Suprapubic skin (tissue), 4 donors: Measurements from ENCODE around the gene HELZ. TPM values are rescaled to one million over a fixed set of nuclear protein-coding genes. Genes with fewer than 3 reads are reported as not detected.

Experiments used
- DNase-seq, 2 donors: peaks; one replicate each; pipeline ENCODE4 v3.0.0-alpha.2; 2019; ENCODE audit warnings: low spot score in 2 of 2
- H3K27ac ChIP-seq: fragments of 200-600 bp; sonication (generic); one replicate; pipeline ENCODE4 v1.5.1; 2019
- H3K27me3 ChIP-seq: fragments of 200-600 bp; sonication (generic); one replicate; pipeline ENCODE4 v1.5.1; 2019
- H3K36me3 ChIP-seq: fragments of 200-600 bp; sonication (generic); one replicate; pipeline ENCODE4 v1.5.1; 2019
- H3K4me1 ChIP-seq: fragments of 200-600 bp; sonication (generic); one replicate; pipeline ENCODE4 v1.5.1; 2019
- H3K4me3 ChIP-seq: fragments of 200-600 bp; sonication (generic); one replicate; pipeline ENCODE4 v1.5.1; 2019; ENCODE audit warnings: mild to moderate bottlenecking
- H3K9me3 ChIP-seq: fragments of 200-600 bp; sonication (generic); one replicate; pipeline ENCODE4 v1.5.1; 2019
- EP300 ChIP-seq: sonication (generic); formaldehyde crosslinking; IDR thresholded peaks from one replicate; pipeline ENCODE4 v1.6.1; 2017; ENCODE audit warnings: antibody characterized with exemption
- POLR2A ChIP-seq, 2 donors: fragments of 450-650 bp; IDR thresholded peaks; one replicate each; pipeline ENCODE4 v1.6.1; 2017; ENCODE audit warnings: antibody characterized with exemption in 2 of 2, mild to moderate bottlenecking in 2 of 2, moderate library complexity in 2 of 2
- POLR2AphosphoS5 ChIP-seq, 3 donors: sonication (generic); formaldehyde crosslinking; IDR thresholded peaks; one replicate each; pipeline ENCODE4 v1.6.1; 2017; ENCODE audit warnings: antibody characterized with exemption in 3 of 3
- WGBS: methylation state at CpG from one replicate; pipeline ENCODE4 v1.1.5; 2018; 5-methylcytosine and 5-hydroxymethylcytosine counted together
- total RNA-seq, 4 donors: library from RNA; depleted of rRNA; stranded (reverse); fragments of >200 nt; gene quantifications; one replicate each; pipeline ENCODE4 v1.1.0, GENCODE V29; 2016
- TF ChIP-seq, protein P1 (sequence below), 2 donors: fragments of 200-600 bp in 1 of 2; fragments of 450-650 bp in 1 of 2; sonication (generic) in 1 of 2; IDR thresholded peaks; one replicate each; pipeline ENCODE4 v1.5.1; 2016 to 2019; ENCODE audit warnings: antibody characterized with exemption in 2 of 2, mild to moderate bottlenecking in 1 of 2, moderate library complexity in 1 of 2

The HELZ gene
- total RNA-seq, 4 donors from 2014 or later: 30.9 to 88.5 (median 36.7) TPM

DNA sequence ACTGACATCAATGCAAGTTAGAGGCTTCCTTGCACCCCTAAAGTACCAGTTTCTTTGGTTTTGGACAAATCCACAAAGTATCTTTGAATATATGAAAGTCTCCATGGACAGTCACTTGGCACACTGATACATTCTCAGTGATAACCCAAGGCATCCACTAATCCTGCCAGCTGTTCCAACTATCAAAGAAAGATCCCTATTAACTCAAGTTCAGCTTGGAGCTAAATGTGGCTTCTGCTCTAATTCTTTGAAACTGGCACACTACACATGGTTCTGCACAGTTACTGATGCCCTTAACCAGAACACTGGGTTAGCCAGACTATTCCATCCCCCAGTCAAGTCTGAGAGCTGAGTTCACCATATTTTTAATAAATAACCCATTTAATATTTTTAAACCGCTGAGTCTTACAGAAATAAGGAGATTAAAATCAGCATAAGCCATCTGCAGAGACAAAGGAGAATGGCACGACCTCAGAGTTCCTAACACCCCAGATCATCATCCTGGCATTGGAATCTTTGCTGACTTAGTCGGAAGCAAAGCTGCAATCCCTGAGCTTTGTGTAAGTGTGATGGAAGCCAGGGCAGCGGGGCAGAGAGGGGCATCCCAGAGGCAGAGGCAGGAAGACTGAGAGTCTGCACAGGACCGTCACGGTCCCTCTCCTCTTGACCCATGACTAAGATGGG lies 194.4 kb downstream of the HELZ start:
- Histone ChIP-seq H3K27me3 (peaks cover 5% of the 10 kb centered on the region), H3K36me3 (no peaks in the 10 kb centered on the region), H3K4me1 (no peaks in the 10 kb centered on the region), H3K9me3 (peaks cover 13% of the 10 kb centered on the region), H3K4me3 (no peak overlapping the region), H3K27ac (no peak overlapping the region)
- WGBS: 89% methylated on average over 6 of the region's 6 CpGs
- TF ChIP-seq EP300 (no peak), POLR2A (IDR thresholded peaks at IDR 0.05) (no peak), POLR2AphosphoS5 (IDR thresholded peaks at IDR 0.05) (no peak)
- no peak for DNase-seq

DNA sequence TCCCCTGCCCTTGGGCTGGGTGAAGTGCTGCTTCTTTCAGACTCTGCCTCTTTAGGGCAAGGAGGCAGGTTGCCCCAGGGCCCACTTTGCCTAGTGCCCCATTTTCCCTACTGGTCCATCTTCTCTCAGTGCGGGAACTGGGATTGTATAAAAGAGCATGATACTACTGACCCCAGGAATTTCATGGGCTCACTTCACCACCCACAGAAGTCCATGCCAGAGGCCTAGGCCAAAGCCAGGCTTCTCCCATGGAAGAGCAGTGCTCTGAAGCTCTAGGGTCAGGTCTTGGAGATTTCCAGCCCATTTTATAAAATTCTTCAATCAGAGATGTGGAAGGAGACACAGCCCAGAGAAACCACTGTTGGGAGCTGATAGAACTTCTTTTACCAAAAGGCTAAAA lies 194.9 kb downstream of the HELZ start:
- Histone ChIP-seq H3K4me1 (no peaks in the 10 kb centered on the region), H3K4me3 (no peak overlapping the region), H3K27ac (no peak overlapping the region), H3K27me3 (peaks cover 5% of the 10 kb centered on the region), H3K9me3 (peaks cover 13% of the 10 kb centered on the region), H3K36me3 (no peaks in the 10 kb centered on the region)
- no peak for DNase-seq
- TF ChIP-seq POLR2AphosphoS5 (IDR thresholded peaks at IDR 0.05) (no peak), EP300 (no peak)
- TF ChIP-seq, protein P1, sequence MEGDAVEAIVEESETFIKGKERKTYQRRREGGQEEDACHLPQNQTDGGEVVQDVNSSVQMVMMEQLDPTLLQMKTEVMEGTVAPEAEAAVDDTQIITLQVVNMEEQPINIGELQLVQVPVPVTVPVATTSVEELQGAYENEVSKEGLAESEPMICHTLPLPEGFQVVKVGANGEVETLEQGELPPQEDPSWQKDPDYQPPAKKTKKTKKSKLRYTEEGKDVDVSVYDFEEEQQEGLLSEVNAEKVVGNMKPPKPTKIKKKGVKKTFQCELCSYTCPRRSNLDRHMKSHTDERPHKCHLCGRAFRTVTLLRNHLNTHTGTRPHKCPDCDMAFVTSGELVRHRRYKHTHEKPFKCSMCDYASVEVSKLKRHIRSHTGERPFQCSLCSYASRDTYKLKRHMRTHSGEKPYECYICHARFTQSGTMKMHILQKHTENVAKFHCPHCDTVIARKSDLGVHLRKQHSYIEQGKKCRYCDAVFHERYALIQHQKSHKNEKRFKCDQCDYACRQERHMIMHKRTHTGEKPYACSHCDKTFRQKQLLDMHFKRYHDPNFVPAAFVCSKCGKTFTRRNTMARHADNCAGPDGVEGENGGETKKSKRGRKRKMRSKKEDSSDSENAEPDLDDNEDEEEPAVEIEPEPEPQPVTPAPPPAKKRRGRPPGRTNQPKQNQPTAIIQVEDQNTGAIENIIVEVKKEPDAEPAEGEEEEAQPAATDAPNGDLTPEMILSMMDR (IDR thresholded peaks at IDR 0.05): no peak
- 100% methylated on average over 1 of the region's 1 CpG for WGBS

DNA sequence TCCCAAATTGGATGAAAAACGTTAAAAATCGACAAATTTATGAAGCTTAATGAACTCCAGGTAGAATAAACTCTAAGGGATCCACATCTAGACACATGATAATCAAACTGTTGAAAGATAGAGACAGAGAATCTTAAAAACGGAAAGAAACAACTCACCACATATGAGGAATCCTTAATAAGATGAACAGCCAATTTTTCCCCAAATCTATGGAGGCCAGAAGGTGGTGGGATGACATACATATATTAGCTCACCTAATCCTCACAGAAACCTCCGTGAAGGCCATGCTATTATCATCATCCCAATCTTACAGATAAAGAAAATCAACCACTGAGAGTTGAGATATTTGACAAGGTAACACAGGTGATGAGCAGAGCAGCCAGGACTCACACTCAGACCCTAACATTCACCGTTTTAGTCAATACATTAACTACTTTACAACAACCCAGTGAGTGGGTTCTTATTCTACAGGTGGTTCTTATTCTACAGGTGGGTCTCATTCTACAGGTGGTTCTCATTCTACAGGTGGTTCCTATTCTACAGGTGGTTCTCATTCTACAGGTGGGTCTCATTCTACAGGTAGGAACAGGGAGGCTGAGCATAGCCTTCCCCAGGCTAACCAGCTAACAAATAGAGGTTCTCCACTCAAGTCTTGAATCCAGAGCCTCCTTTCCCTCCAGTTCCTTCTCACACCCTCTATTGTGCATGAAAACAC lies 195.8 kb downstream of the HELZ start:
- Histone ChIP-seq H3K9me3 (peaks cover 13% of the 10 kb centered on the region), H3K4me3 (no peak overlapping the region), H3K4me1 (no peaks in the 10 kb centered on the region), H3K27me3 (peaks cover 5% of the 10 kb centered on the region), H3K27ac (no peak overlapping the region), H3K36me3 (no peaks in the 10 kb centered on the region)
- DNase-seq: no peak
- TF ChIP-seq, protein P1 (IDR thresholded peaks at IDR 0.05): no peak
- TF ChIP-seq EP300: no peak
- TF ChIP-seq POLR2AphosphoS5 (IDR thresholded peaks at IDR 0.05): no peak
- TF ChIP-seq POLR2A (IDR thresholded peaks at IDR 0.05): no peak
- WGBS: 83% methylated on average over 5 of the region's 5 CpGs

DNA sequence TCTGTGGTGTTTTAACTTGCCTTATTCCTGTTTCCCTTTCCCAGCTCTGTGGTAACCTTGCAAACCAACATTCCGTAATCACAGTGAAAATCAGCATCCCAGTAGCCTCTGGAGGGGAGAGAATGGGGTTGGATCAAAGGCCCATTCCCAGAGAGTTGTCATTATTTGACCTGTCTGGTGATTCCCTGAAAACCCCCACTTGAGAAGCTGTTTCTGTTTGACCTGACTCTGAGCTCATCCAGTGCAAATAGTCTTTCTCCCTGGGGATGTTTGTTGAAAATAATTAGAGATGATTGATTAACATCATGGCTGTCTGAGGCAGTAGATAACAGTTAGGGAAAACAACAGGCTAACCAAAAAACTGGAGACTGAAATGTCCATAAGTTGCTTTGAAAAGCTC lies 197.6 kb downstream of the HELZ start:
- Histone ChIP-seq H3K4me3 (no peak overlapping the region), H3K4me1 (no peaks in the 10 kb centered on the region), H3K36me3 (no peaks in the 10 kb centered on the region), H3K9me3 (peaks cover 13% of the 10 kb centered on the region), H3K27ac (no peak overlapping the region), H3K27me3 (peaks cover 5% of the 10 kb centered on the region)
- TF ChIP-seq POLR2AphosphoS5 (IDR thresholded peaks at IDR 0.05) (no peak), POLR2A (IDR thresholded peaks at IDR 0.05) (no peak)
- WGBS: 61% methylated on average over 1 of the region's 1 CpG
- no peak for DNase-seq

DNA sequence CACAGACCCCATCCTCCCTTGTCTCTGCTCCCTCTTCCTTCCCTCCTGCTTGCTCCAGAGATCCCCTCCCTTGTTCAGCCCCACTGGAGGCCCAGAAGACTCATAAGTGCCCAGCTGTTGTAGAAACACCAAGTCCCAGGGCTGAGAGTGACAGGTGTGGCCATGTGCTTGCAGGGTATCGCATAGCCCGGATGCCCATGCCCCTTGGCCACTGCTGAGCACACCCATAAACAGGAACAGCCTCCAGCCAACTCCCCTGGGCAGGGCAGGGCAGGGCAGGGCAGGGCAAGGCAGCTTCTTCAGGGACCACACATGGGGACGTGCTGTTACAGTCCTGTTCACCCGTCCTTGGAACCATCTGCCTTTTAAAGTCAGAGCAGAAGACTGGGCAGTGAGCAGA lies 198.6 kb downstream of the HELZ start:
- Histone ChIP-seq H3K4me1 (no peaks in the 10 kb centered on the region), H3K36me3 (no peaks in the 10 kb centered on the region), H3K4me3 (no peak overlapping the region), H3K27me3 (peaks cover 5% of the 10 kb centered on the region), H3K27ac (no peak overlapping the region), H3K9me3 (peaks cover 13% of the 10 kb centered on the region)
- WGBS: 87% methylated on average over 4 of the region's 4 CpGs
- DNase-seq: no peak
- TF ChIP-seq POLR2A (IDR thresholded peaks at IDR 0.05) (no peak), POLR2AphosphoS5 (IDR thresholded peaks at IDR 0.05) (no peak), EP300 (no peak)
- TF ChIP-seq, protein P1 (IDR thresholded peaks at IDR 0.05): no peak

DNA sequence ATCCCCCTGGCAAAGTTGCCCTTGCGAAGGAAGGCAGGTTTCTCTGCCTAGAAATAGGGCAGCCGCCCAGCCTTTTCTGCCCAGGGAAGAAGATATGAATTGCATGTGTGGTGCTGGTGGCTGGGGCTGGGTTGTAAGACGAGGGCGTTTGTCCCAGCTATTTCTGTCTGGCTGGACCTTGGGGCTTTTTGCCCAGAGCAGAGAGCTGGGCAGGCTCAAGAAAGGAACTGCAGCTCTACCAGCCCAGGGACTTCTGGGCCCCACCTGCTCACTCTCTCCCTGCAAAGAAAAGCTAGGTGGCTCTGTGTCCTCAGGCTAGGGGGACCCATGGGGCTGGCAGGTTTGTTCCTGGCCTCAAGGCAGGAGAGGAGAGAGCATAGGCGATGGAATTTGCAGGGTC lies 200.1 kb downstream of the HELZ start:
- Histone ChIP-seq H3K27me3 (peaks cover 5% of the 10 kb centered on the region), H3K9me3 (peaks cover 13% of the 10 kb centered on the region), H3K4me1 (no peaks in the 10 kb centered on the region), H3K27ac (no peak overlapping the region), H3K4me3 (no peak overlapping the region), H3K36me3 (no peaks in the 10 kb centered on the region)
- TF ChIP-seq POLR2A (IDR thresholded peaks at IDR 0.05): no peak
- TF ChIP-seq, protein P1 (IDR thresholded peaks at IDR 0.05): no peak
- WGBS: 84% methylated on average over 5 of the region's 5 CpGs
- no peak for DNase-seq
